Hepatocyte (in vitro differentiated cells): ENCODE measurements around the gene C1orf115. TPM values are rescaled to one million over a fixed set of nuclear protein-coding genes. Genes with fewer than 3 reads are reported as not detected.
"Not testable (repeated sequence)": the region's sequence is repeated elsewhere in the genome, so short reads cannot be mapped to it uniquely, and the experiment has no call there.

Source experiments
- DNase-seq: peaks from one replicate; pipeline ENCODE4 v3.0.0-alpha.2; 2016; ENCODE audit warnings: low spot score
- H2AFZ ChIP-seq: fragments of 200-600 bp; sonication (generic); 2 replicates; pipeline ENCODE4 v1.6.0; 2016; ENCODE audit warnings: antibody characterized with exemption, mild to moderate bottlenecking
- H3K27ac ChIP-seq: fragments of 200-600 bp; sonication (generic); 2 replicates; pipeline ENCODE4 v1.5.1; 2016; ENCODE audit warnings: mild to moderate bottlenecking
- H3K27me3 ChIP-seq: fragments of 200-600 bp; sonication (generic); 2 replicates; pipeline ENCODE4 v1.6.1; 2016
- H3K36me3 ChIP-seq: fragments of 200-600 bp; sonication (generic); replicated peaks from 2 replicates; pipeline ENCODE4 v1.5.1; 2016; ENCODE audit warnings: low read depth; ENCODE audit not compliant: insufficient read depth
- H3K4me1 ChIP-seq: fragments of 200-600 bp; sonication (generic); 2 replicates; pipeline ENCODE4 v1.5.1; 2016; ENCODE audit warnings: mild to moderate bottlenecking, moderate library complexity; ENCODE audit not compliant: insufficient read depth
- H3K4me2 ChIP-seq: fragments of 200-600 bp; sonication (generic); 2 replicates; pipeline ENCODE4 v1.6.0; 2016
- H3K4me3 ChIP-seq: fragments of 200-600 bp; sonication (generic); 2 replicates; pipeline ENCODE4 v1.5.1; 2016; ENCODE audit warnings: mild to moderate bottlenecking
- H3K79me2 ChIP-seq: fragments of 200-600 bp; sonication (generic); 2 replicates; pipeline ENCODE4 v1.6.0; 2017; ENCODE audit warnings: mild to moderate bottlenecking
- H3K9me2 ChIP-seq: fragments of 200-600 bp; sonication (generic); replicated peaks from 2 replicates; pipeline ENCODE4 v1.6.0; 2017; ENCODE audit warnings: mild to moderate bottlenecking; ENCODE audit not compliant: insufficient read depth
- H3K9me3 ChIP-seq: fragments of 200-600 bp; sonication (generic); 2 replicates; pipeline ENCODE4 v1.5.1; 2016; ENCODE audit warnings: low read depth, mild to moderate bottlenecking
- H4K20me1 ChIP-seq: fragments of 200-600 bp; sonication (generic); 2 replicates; pipeline ENCODE4 v1.6.0; 2016; ENCODE audit warnings: mild to moderate bottlenecking; ENCODE audit not compliant: insufficient read depth, poor library complexity, severe bottlenecking
- EZH2 ChIP-seq: fragments of 200-600 bp; sonication (generic); IDR thresholded peaks from 2 replicates; pipeline ENCODE4 v1.6.1; 2016; ENCODE audit warnings: antibody characterized with exemption, mild to moderate bottlenecking, borderline replicate concordance
- EZH2phosphoT487 ChIP-seq: fragments of 200-600 bp; sonication (generic); IDR thresholded peaks from one replicate; pipeline ENCODE4 v1.6.1; 2018; ENCODE audit warnings: antibody characterized with exemption, mild to moderate bottlenecking, low read depth, moderate library complexity; ENCODE audit not compliant: unreplicated experiment, severe bottlenecking
- WGBS: methylation state at CpG from one replicate; pipeline ENCODE4 v1.1.6; 2016; ENCODE audit warnings: low lambda C conversion rate; ENCODE audit errors: missing lambda C conversion rate; 5-methylcytosine and 5-hydroxymethylcytosine counted together
- polyA plus RNA-seq: library from polyadenylated mRNA; unstranded; fragments of >200 nt; fragmentation: Nextera tagmentation; extraction: Ambion mirVana; gene quantifications from 2 replicates; pipeline ENCODE4 v1.2.1, GENCODE V29; 2016
- total RNA-seq: library from RNA; depleted of rRNA; stranded (reverse); fragments of >200 nt; gene quantifications from 2 replicates; pipeline ENCODE4 v1.2.3, GENCODE V29; 2014
- TF ChIP-seq, protein P1 (sequence below): fragments of 200-600 bp; sonication (generic); IDR thresholded peaks from 2 replicates; pipeline ENCODE4 v1.5.1; 2016; ENCODE audit warnings: antibody characterized with exemption, mild to moderate bottlenecking; ENCODE audit not compliant: poor library complexity

Gene C1orf115
- total and polyA plus RNA-seq, 2 experiments from 2014 or later, result 42.3 to 49.2 TPM

DNA sequence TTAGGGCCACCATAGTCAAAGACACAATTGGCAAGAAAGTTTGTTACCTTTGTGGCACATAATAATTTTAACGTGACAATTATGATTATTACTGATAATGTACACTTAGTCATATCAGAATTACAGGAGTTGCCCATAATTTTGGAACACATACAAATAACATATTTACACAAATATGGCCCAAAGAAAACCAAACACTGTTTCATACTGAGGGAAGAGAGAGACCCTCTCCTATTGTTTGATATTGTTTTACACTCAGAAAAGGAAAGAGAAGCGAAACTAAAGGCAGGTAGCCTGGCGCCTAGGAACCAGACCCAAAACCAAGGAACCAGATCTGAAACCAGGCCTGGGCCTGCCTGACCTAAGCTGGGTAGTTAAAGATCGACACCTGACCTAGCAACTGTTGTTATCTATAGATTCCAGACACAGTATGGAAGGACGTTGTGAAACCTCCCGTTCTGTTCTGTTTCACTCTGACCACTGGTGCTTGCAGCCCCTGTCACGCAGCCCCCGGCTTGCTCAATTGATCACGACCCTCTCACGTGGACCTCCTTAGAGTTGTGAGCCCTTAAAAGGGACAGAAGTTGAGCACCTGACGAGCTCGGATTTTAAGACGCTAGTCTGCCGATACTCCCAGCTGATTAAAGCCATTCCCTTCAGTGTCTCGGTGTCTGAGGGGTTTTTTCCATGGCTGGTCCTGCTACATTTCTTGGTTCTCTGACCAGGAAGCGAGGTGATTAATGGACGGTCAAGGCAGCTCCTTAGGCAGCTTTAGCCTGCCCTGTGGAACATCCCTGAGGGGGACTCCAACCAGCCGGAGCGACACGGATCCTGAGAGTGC lies 27.9 kb downstream of the C1orf115 start:
- WGBS, result 82% methylated on average over 20 of the region's 20 CpGs
- no peak overlapping the region for H3K27ac ChIP-seq
- H3K9me3 ChIP-seq, result no peaks in the 10 kb centered on the region
- no peak overlapping the region for H3K4me3 ChIP-seq
- no peaks in the 10 kb centered on the region for H3K27me3 ChIP-seq
- no peaks in the 10 kb centered on the region for H3K79me2 ChIP-seq
- no peaks in the 10 kb centered on the region for H3K9me2 ChIP-seq
- no peaks in the 10 kb centered on the region for H3K36me3 ChIP-seq
- no peaks in the 10 kb centered on the region for H3K4me1 ChIP-seq
- H2AFZ ChIP-seq, result no peak overlapping the region
- no peak for DNase-seq
- no peak overlapping the region for H3K4me2 ChIP-seq
- no peaks in the 10 kb centered on the region for H4K20me1 ChIP-seq
- TF ChIP-seq EZH2phosphoT487 (no peak), EZH2 (no peak)
- TF ChIP-seq, protein P1, sequence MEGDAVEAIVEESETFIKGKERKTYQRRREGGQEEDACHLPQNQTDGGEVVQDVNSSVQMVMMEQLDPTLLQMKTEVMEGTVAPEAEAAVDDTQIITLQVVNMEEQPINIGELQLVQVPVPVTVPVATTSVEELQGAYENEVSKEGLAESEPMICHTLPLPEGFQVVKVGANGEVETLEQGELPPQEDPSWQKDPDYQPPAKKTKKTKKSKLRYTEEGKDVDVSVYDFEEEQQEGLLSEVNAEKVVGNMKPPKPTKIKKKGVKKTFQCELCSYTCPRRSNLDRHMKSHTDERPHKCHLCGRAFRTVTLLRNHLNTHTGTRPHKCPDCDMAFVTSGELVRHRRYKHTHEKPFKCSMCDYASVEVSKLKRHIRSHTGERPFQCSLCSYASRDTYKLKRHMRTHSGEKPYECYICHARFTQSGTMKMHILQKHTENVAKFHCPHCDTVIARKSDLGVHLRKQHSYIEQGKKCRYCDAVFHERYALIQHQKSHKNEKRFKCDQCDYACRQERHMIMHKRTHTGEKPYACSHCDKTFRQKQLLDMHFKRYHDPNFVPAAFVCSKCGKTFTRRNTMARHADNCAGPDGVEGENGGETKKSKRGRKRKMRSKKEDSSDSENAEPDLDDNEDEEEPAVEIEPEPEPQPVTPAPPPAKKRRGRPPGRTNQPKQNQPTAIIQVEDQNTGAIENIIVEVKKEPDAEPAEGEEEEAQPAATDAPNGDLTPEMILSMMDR, result no peak

DNA sequence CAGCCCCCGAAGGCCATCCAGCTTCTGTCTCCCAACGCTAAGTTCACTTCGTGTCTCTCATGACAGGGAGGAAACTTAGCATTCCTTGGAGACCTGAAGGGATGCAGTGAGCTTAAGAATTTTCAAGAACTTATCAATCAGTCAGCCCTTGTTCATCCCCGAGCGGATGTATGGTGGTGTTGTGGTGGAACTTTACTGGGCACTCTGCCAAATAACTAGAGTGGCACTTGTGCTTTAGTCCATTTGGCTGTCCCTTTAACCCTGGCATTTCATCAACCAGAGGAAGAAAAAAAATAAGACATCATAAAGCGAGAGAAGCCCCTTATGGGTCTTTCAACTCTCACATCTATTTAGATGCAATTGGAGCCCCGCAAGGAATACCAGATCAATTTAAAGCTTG lies 31.1 kb downstream of the C1orf115 start:
- H3K9me2 ChIP-seq, H3K36me3 ChIP-seq, H2AFZ ChIP-seq, H3K27me3 ChIP-seq, H3K27ac ChIP-seq, DNase-seq, H3K9me3 ChIP-seq, H3K4me2 ChIP-seq, H3K4me1 ChIP-seq, H3K4me3 ChIP-seq, H4K20me1 ChIP-seq, H3K79me2 ChIP-seq: not testable (repeated sequence)
- WGBS, result 86% methylated on average over 7 of the region's 7 CpGs

DNA sequence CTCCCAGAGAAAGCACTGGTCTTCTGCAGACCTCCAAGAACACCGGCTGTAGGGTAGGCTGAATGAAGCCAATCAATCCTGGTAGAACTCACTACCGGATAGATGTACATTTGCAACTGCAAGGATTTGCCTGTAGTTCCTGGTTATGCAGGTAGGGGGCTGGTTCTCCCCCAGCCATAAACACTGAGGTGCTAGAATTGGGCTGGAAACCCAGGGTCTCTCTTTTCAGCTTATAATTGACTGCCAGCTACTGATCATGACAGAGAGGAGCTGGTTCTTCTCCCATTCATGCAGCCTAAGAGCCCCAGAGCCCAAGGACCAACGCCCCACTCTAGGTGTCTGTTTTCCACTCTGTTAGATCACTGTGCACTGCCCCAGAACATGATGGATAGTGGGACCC lies 36.5 kb downstream of the C1orf115 start:
- TF ChIP-seq, protein P1, result no peak
- no peak for TF ChIP-seq EZH2phosphoT487
- TF ChIP-seq EZH2, result no peak
- no peaks in the 10 kb centered on the region for H3K79me2 ChIP-seq
- no peaks in the 10 kb centered on the region for H3K4me1 ChIP-seq
- H3K27ac ChIP-seq, result no peak overlapping the region
- no peaks in the 10 kb centered on the region for H3K9me2 ChIP-seq
- H3K27me3 ChIP-seq, result no peaks in the 10 kb centered on the region
- 76% methylated on average over 3 of the region's 3 CpGs for WGBS
- no peak overlapping the region for H3K4me3 ChIP-seq
- H2AFZ ChIP-seq, result no peak overlapping the region
- no peaks in the 10 kb centered on the region for H4K20me1 ChIP-seq
- DNase-seq, result no peak
- no peaks in the 10 kb centered on the region for H3K9me3 ChIP-seq
- H3K36me3 ChIP-seq, result no peaks in the 10 kb centered on the region
- H3K4me2 ChIP-seq, result no peak overlapping the region

DNA sequence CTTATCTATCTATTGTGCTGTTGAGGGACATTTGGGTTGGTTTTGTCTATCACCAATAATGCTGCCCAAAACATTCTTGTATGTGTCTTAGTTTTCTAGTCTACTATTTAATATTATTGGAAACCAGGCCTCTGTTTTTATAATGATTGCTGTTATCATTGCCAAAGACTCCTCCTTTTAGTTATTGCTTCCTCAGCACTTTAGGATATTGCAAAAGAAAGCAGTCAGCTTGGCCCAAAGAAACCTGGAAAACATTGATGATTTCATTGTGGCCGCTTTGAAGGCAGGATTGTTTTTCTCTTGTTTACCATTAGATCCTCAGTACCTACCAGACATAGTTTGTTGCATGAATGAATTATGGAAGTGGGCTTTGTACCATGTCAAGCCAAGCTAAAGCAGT lies 37.4 kb downstream of the C1orf115 start:
- TF ChIP-seq EZH2, result no peak
- no peak for TF ChIP-seq EZH2phosphoT487
- TF ChIP-seq, protein P1, result no peak
- Histone ChIP-seq H3K4me3 (no peak overlapping the region), H3K4me1 (no peaks in the 10 kb centered on the region), H3K27me3 (no peaks in the 10 kb centered on the region), H3K36me3 (no peaks in the 10 kb centered on the region), H3K4me2 (no peak overlapping the region), H3K9me3 (no peaks in the 10 kb centered on the region), H3K9me2 (no peaks in the 10 kb centered on the region), H2AFZ (no peak overlapping the region), H4K20me1 (no peaks in the 10 kb centered on the region), H3K27ac (no peak overlapping the region), H3K79me2 (no peaks in the 10 kb centered on the region)
- WGBS, result 91% methylated on average over 1 of the region's 1 CpG
- no peak for DNase-seq
